CD4-positive, alpha-beta T cell (primary cell): ENCODE measurements around the gene HAP1. TPM values are rescaled to one million over a fixed set of nuclear protein-coding genes. Genes with fewer than 3 reads are reported as not detected.

Experiments
- ATAC-seq: fragments of 200-7000 bp; cut with Tn5 transposase; one replicate; pipeline ENCODE4 v1.10.0; 2022; ENCODE audit warnings: mild to moderate bottlenecking; ENCODE audit not compliant: poor library complexity
- CTCF ChIA-PET: fragments of 350-600 bp; sonication (Branson Sonifier 250); formaldehyde crosslinking; loops from one replicate; lab custom pipeline; 2021; ENCODE audit warnings: antibody characterized with exemption, inconsistent platforms; lab: Charles Lee
- POLR2A ChIA-PET: fragments of 350-600 bp; sonication (Branson Sonifier 250); formaldehyde crosslinking; loops from one replicate; lab custom pipeline; 2021; ENCODE audit warnings: antibody characterized with exemption, inconsistent platforms; lab: Charles Lee
- DNase-seq, 14 experiments: peaks; one replicate each; pipeline ENCODE4 v3.0.0-alpha.2; 2013 to 2020; ENCODE audit warnings: mixed read lengths in 2 of 14
- H3K27ac ChIP-seq, 2 donors: one replicate each; pipeline versions ENCODE4 v1.5.1 to v1.7.0; 2013; ENCODE audit warnings: low read length in 2 of 2, low read depth in 1 of 2, mild to moderate bottlenecking in 1 of 2
- H3K27me3 ChIP-seq, 2 experiments: 1 replicate in 1 of 2; 2 replicates in 1 of 2; pipeline versions ENCODE4 v1.6.1 to v1.7.0; 2013; ENCODE audit warnings: low read length in 2 of 2, control low read depth in 1 of 2, mild to moderate bottlenecking in 1 of 2, moderate library complexity in 1 of 2; ENCODE audit not compliant: insufficient read depth in 2 of 2, control insufficient read depth in 1 of 2
- H3K36me3 ChIP-seq: one replicate; pipeline ENCODE4 v1.6.1; 2013; ENCODE audit warnings: low read length, control low read depth; ENCODE audit not compliant: insufficient read depth
- H3K4me1 ChIP-seq: one replicate; pipeline ENCODE4 v1.6.1; 2013; ENCODE audit warnings: low read length, control low read depth; ENCODE audit not compliant: insufficient read depth
- H3K4me3 ChIP-seq: one replicate; pipeline ENCODE4 v1.5.1; 2013; ENCODE audit warnings: mild to moderate bottlenecking, low read length, moderate library complexity
- H3K9me3 ChIP-seq, 2 experiments: 1 replicate in 1 of 2; 2 replicates in 1 of 2; pipeline versions ENCODE4 v1.6.1 to v1.7.0; 2013; ENCODE audit warnings: low read length in 2 of 2, mild to moderate bottlenecking in 2 of 2, control low read depth in 1 of 2, moderate library complexity in 1 of 2; ENCODE audit not compliant: control insufficient read depth in 1 of 2, insufficient read depth in 1 of 2
- H3K27ac Mint-ChIP-seq: one replicate; pipeline ENCODE4 v1.8.0; 2020; ENCODE audit warnings: mixed read lengths
- H3K27me3 Mint-ChIP-seq: one replicate; pipeline ENCODE4 v1.8.0; 2021; ENCODE audit warnings: mixed read lengths
- H3K36me3 Mint-ChIP-seq: one replicate; pipeline ENCODE4 v1.8.0; 2021; ENCODE audit warnings: low read depth, mixed read lengths
- H3K4me1 Mint-ChIP-seq: one replicate; pipeline ENCODE4 v1.8.0; 2021; ENCODE audit warnings: low read depth, mixed read lengths
- H3K4me3 Mint-ChIP-seq: one replicate; pipeline ENCODE4 v1.8.0; 2020; ENCODE audit warnings: mild to moderate bottlenecking, mixed read lengths
- H3K9me3 Mint-ChIP-seq: one replicate; pipeline ENCODE4 v1.8.0; 2020; ENCODE audit warnings: mixed read lengths
- CTCF ChIP-seq: fragments of 200-600 bp; IDR thresholded peaks from one replicate; pipeline ENCODE4 v1.8.0; 2022; ENCODE audit warnings: antibody characterized with exemption, mild to moderate bottlenecking
- intact Hi-C, 2 experiments: fragments of 100-400 bp; cut with DNase I in 1 of 2; cut with micrococcal nuclease in 1 of 2; formaldehyde crosslinking; loops; one replicate each; pipeline versions ENCODE4 v1.15.1 to v1.9.0; 2023 to 2025; cut with DNase I, micrococcal nuclease
- total RNA-seq, 174 experiments: library from RNA in 2 of 174; stranded (reverse) in 2 of 174; gene quantifications; one replicate each; pipeline ENCODE4 v1.2.3 and lab custom pipeline; 2021 to 2026

HAP1 gene
- total RNA-seq, 2 experiments from 2014 or later: 0.11 TPM; not detected in 1

- Histone ChIP-seq H3K4me3 (no peak overlapping the region), H3K27ac (no peak overlapping the region), H3K9me3 (no peaks in the 10 kb centered on the region), H3K27me3 (no peaks in the 10 kb centered on the region), H3K36me3 (no peaks in the 10 kb centered on the region), H3K4me1 (no peaks in the 10 kb centered on the region)
- DNase-seq: no peak
- Mint-ChIP-seq H3K27me3 (no peaks in the 10 kb centered on the region), H3K4me1 (no peaks in the 10 kb centered on the region), H3K36me3 (no peaks in the 10 kb centered on the region), H3K4me3 (no peak overlapping the region), H3K9me3 (no peaks in the 10 kb centered on the region), H3K27ac (no peak overlapping the region)
- intact Hi-C loops: no loop called here
- POLR2A ChIA-PET: no interaction called here
- CTCF ChIA-PET: no interaction called here
- no peak for TF ChIP-seq CTCF
- ATAC-seq: no peak
Observed at GRCh38 chr17:41769346-41769862, 35.0 kb upstream of the HAP1 start.

GRCh38 chr17:41768682-41769288 is 34.3 kb upstream of the HAP1 start:
- Histone ChIP-seq H3K27me3 (no peaks in the 10 kb centered on the region), H3K4me1 (no peaks in the 10 kb centered on the region), H3K9me3 (no peaks in the 10 kb centered on the region), H3K36me3 (no peaks in the 10 kb centered on the region), H3K27ac (no peak overlapping the region), H3K4me3 (no peak overlapping the region)
- intact Hi-C loops: no loop called here
- DNase-seq: no peak
- Mint-ChIP-seq H3K36me3 (no peaks in the 10 kb centered on the region), H3K27me3 (no peaks in the 10 kb centered on the region), H3K4me3 (no peak overlapping the region), H3K9me3 (no peaks in the 10 kb centered on the region), H3K27ac (no peak overlapping the region), H3K4me1 (no peaks in the 10 kb centered on the region)
- ChIA-PET POLR2A (no interaction called here), CTCF (no interaction called here)
- ATAC-seq: no peak
- TF ChIP-seq CTCF: no peak

- Mint-ChIP-seq H3K9me3 (no peaks in the 10 kb centered on the region), H3K36me3 (no peaks in the 10 kb centered on the region), H3K4me3 (no peak overlapping the region), H3K27me3 (no peaks in the 10 kb centered on the region), H3K4me1 (no peaks in the 10 kb centered on the region), H3K27ac (no peak overlapping the region)
- CTCF ChIA-PET: interaction anchor here (0.7 kb wide), 1 partner anchor 1357 kb away, joined by 3 read pairs; no protein-coding TSS in a partner anchor
- Histone ChIP-seq H3K27me3 (no peaks in the 10 kb centered on the region), H3K4me3 (no peak overlapping the region), H3K9me3 (no peaks in the 10 kb centered on the region), H3K36me3 (no peaks in the 10 kb centered on the region), H3K4me1 (no peaks in the 10 kb centered on the region), H3K27ac (no peak overlapping the region)
- intact Hi-C loops: no loop called here
- DNase-seq (no peak), ATAC-seq (no peak)
- no peak for TF ChIP-seq CTCF
- POLR2A ChIA-PET: no interaction called here
Observed at GRCh38 chr17:41767324-41768042, 33.0 kb upstream of the HAP1 start.
